Measurements from ENCODE around the gene IGF1R. TPM values are rescaled to one million over a fixed set of nuclear protein-coding genes. Genes with fewer than 3 reads are reported as not detected.
A peak's percentile ranks its signal among the peaks of the same experiment; 100 is the strongest.

IGF1R gene
- total and polyA plus RNA-seq, 4 donors: 5.9 to 154 (median 27.6) TPM

- Histone ChIP-seq H3K9me3 (ENCODE audit: control insufficient read depth in 4 of 4, insufficient read depth in 3 of 4, low read length in 3 of 4) (no peaks in the 10 kb centered on the region), H3K36me3 (ENCODE audit: control insufficient read depth in 4 of 4, insufficient read depth in 4 of 4, low read length in 4 of 4) (peaks cover 11 to 28% (median 20%) of the 10 kb centered on the region in 4 donors), H3K4me3 (no peak overlapping the region), H3K9ac (ENCODE audit: insufficient read depth in 1 of 2, low read length in 2 of 2) (no peak overlapping the region), H3K27ac (ENCODE audit: low read depth in 1 of 2, low read length in 1 of 2) (peak overlapping the region; percentile 46 to 50), H3K27me3 (ENCODE audit: control insufficient read depth in 3 of 3, insufficient read depth in 3 of 3, low read length in 2 of 3) (no peaks in the 10 kb centered on the region), H3K4me1 (ENCODE audit: control insufficient read depth in 5 of 5, insufficient read depth in 5 of 5, low read length in 5 of 5) (peaks cover 0 to 9% (median 8%) of the 10 kb centered on the region in 5 donors)
- WGBS, 2 donors: 73 to 83% methylated on average over 5 of the region's 5 CpGs
- ATAC-seq (ENCODE audit: insufficient read depth, low FRiP score) (no peak), DNase-seq (no peak)
- TF ChIP-seq CTCF (IDR thresholded peaks at IDR 0.05; ENCODE audit: control extremely low read depth, extremely low read depth): no peak
These were observed 294.7 kb downstream of the IGF1R start for GRCh38 chr15:98943051-98943508.

- no peaks in the 10 kb centered on the region for H3K9me3 ChIP-seq (ENCODE audit: control insufficient read depth in 4 of 4, insufficient read depth in 3 of 4, low read length in 3 of 4)
- H3K9ac ChIP-seq (ENCODE audit: insufficient read depth in 1 of 2, low read length in 2 of 2): no peak overlapping the region
- no peak for ATAC-seq (ENCODE audit: insufficient read depth, low FRiP score)
- no peak overlapping the region for H3K4me3 ChIP-seq
- TF ChIP-seq CTCF (IDR thresholded peaks at IDR 0.05; ENCODE audit: control extremely low read depth, extremely low read depth): no peak
- H3K27me3 ChIP-seq (ENCODE audit: control insufficient read depth in 3 of 3, insufficient read depth in 3 of 3, low read length in 2 of 3): no peaks in the 10 kb centered on the region
- peaks cover 10 to 30% (median 23%) of the 10 kb centered on the region in 4 donors for H3K36me3 ChIP-seq (ENCODE audit: control insufficient read depth in 4 of 4, insufficient read depth in 4 of 4, low read length in 4 of 4)
- peak overlapping the region; percentile 46 to 50 for H3K27ac ChIP-seq (ENCODE audit: low read depth in 1 of 2, low read length in 1 of 2)
- peak; percentile 39 to 63 (median 60) for DNase-seq
- WGBS, 2 donors: 42 to 50% methylated on average over 6 of the region's 6 CpGs
- H3K4me1 ChIP-seq (ENCODE audit: control insufficient read depth in 5 of 5, insufficient read depth in 5 of 5, low read length in 5 of 5): peaks cover 0 to 9% (median 8%) of the 10 kb centered on the region in 5 donors
These were observed 295.3 kb downstream of the IGF1R start for GRCh38 chr15:98943601-98944151.

- Histone ChIP-seq H3K27ac (ENCODE audit: low read depth in 1 of 2, low read length in 1 of 2) (peak overlapping the region; percentile 13 to 62), H3K9me3 (ENCODE audit: control insufficient read depth in 4 of 4, insufficient read depth in 3 of 4, low read length in 3 of 4) (no peaks in the 10 kb centered on the region), H3K36me3 (ENCODE audit: control insufficient read depth in 4 of 4, insufficient read depth in 4 of 4, low read length in 4 of 4) (peaks cover 12 to 43% (median 32%) of the 10 kb centered on the region in 4 donors), H3K4me1 (ENCODE audit: control insufficient read depth in 5 of 5, insufficient read depth in 5 of 5, low read length in 5 of 5) (peaks cover 6 to 13% (median 8%) of the 10 kb centered on the region in 5 donors), H3K9ac (ENCODE audit: insufficient read depth in 1 of 2, low read length in 2 of 2) (no peak overlapping the region), H3K27me3 (ENCODE audit: control insufficient read depth in 3 of 3, insufficient read depth in 3 of 3, low read length in 2 of 3) (no peaks in the 10 kb centered on the region), H3K4me3 (no peak overlapping the region)
- peak; percentile 54 for ATAC-seq (ENCODE audit: insufficient read depth, low FRiP score)
- no peak for DNase-seq
- WGBS, 2 donors: 50 to 59% methylated on average over 15 of the region's 15 CpGs
- TF ChIP-seq CTCF (IDR thresholded peaks at IDR 0.05; ENCODE audit: control extremely low read depth, extremely low read depth): no peak
These were observed 298.2 kb downstream of the IGF1R start for GRCh38 chr15:98946301-98947255.

Measured in lung (tissue), 12 donors.